HL-60 (cell line): ENCODE data around the gene TPO.

Experiments used
- DNase-seq, 2 experiments: peaks; one replicate each; pipeline ENCODE4 v3.0.0-alpha.2; 2010 to 2020; ENCODE audit warnings: low read depth in 1 of 2, low spot score in 1 of 2
- H3K27ac ChIP-seq: fragments of 250-450 bp; sonication (Bioruptor Pico); replicated peaks from 2 replicates; pipeline ENCODE4 v1.5.1; 2020; ENCODE audit warnings: mild to moderate bottlenecking, moderate library complexity
- H3K27me3 ChIP-seq: fragments of 250-450 bp; sonication (Bioruptor Pico); 2 replicates; pipeline ENCODE4 v1.5.1; 2021; ENCODE audit warnings: mild to moderate bottlenecking, moderate library complexity; ENCODE audit not compliant: insufficient read depth, poor library complexity, severe bottlenecking
- H3K4me3 ChIP-seq: replicated peaks from 2 replicates; pipeline ENCODE4 v1.5.1; 2011; ENCODE audit warnings: mild to moderate bottlenecking, control low read depth, low read length; ENCODE audit not compliant: insufficient read depth
- GABPA ChIP-seq: IDR thresholded peaks from 2 replicates; pipeline ENCODE4 v1.6.1; 2012; ENCODE audit warnings: low read depth
- POLR2AphosphoS5 ChIP-seq: IDR thresholded peaks from 2 replicates; pipeline ENCODE4 v1.6.1; 2012; ENCODE audit warnings: low read depth
- SPI1 ChIP-seq: IDR thresholded peaks from 2 replicates; pipeline ENCODE4 v1.6.1; 2012; ENCODE audit warnings: low read depth, mild to moderate bottlenecking, borderline replicate concordance
- TF ChIP-seq, protein P1 (sequence below): IDR thresholded peaks from one replicate; pipeline ENCODE4 v1.5.1; 2011; ENCODE audit warnings: low read length, control low read depth, inconsistent platforms; ENCODE audit not compliant: insufficient read depth
- TF ChIP-seq, protein P2 (sequence below): IDR thresholded peaks from 2 replicates; pipeline ENCODE4 v1.6.1; 2012; ENCODE audit warnings: low read depth; ENCODE audit not compliant: insufficient replicate concordance

Gene TPO

DNA sequence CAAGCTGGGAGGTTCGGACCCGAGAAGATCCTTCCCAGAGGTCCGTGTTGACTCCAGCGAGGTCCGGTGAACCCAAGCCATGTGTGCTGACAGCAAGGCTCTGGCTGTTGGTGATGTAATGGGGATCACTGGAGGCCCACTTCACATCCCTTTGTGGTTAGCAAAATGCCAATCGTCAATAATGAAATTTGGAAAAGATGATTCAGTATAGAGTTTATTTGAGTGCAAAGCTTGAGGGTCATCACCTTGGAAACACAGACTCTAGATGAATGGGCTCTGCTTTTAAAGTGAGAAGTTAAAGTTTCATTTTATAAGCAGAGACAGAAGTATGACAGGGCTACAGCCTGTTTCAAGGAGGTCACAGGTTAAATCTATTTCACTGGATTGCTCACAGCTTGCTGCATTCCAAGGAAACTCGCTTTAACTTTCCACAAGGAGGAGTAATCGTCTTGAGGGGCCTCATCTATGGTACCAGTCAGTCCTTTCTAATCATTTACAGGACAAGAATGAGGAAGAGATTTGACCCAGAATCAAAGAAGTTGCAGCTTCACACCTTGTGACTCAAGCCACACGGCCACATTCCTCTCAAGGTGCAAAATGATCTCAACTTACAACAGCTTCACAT lies 140.5 kb downstream of the TPO start:
- H3K4me3 ChIP-seq, result no peak overlapping the region
- H3K27ac ChIP-seq, result no peak overlapping the region
- TF ChIP-seq POLR2AphosphoS5, result no peak
- H3K27me3 ChIP-seq, result no peaks in the 10 kb centered on the region
- no peak for DNase-seq

DNA sequence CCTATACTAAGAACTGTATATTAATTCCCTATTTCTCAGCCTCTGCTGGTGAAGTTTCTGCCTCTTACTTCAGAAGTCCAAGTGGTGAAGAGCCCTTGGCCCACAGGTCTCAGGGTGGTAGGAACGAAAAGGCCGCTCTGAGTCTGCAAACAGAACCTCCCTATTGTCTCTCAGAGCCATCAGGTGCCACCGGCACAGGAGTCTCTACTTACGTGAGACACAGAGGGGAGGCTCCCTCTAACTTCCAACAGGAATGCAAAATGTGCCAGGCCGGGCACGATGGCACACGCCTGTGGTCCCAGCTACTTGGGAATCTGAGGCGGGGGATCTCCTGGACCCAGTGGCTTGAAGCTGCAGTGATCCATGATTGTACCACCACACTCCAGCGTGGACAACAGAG lies 143.0 kb downstream of the TPO start:
- Histone ChIP-seq H3K27ac (no peak overlapping the region), H3K27me3 (no peaks in the 10 kb centered on the region), H3K4me3 (no peak overlapping the region)
- no peak for DNase-seq
- TF ChIP-seq GABPA (no peak), POLR2AphosphoS5 (no peak), SPI1 (no peak)
- TF ChIP-seq, protein P1, sequence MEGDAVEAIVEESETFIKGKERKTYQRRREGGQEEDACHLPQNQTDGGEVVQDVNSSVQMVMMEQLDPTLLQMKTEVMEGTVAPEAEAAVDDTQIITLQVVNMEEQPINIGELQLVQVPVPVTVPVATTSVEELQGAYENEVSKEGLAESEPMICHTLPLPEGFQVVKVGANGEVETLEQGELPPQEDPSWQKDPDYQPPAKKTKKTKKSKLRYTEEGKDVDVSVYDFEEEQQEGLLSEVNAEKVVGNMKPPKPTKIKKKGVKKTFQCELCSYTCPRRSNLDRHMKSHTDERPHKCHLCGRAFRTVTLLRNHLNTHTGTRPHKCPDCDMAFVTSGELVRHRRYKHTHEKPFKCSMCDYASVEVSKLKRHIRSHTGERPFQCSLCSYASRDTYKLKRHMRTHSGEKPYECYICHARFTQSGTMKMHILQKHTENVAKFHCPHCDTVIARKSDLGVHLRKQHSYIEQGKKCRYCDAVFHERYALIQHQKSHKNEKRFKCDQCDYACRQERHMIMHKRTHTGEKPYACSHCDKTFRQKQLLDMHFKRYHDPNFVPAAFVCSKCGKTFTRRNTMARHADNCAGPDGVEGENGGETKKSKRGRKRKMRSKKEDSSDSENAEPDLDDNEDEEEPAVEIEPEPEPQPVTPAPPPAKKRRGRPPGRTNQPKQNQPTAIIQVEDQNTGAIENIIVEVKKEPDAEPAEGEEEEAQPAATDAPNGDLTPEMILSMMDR, result no peak
- TF ChIP-seq, protein P2, sequence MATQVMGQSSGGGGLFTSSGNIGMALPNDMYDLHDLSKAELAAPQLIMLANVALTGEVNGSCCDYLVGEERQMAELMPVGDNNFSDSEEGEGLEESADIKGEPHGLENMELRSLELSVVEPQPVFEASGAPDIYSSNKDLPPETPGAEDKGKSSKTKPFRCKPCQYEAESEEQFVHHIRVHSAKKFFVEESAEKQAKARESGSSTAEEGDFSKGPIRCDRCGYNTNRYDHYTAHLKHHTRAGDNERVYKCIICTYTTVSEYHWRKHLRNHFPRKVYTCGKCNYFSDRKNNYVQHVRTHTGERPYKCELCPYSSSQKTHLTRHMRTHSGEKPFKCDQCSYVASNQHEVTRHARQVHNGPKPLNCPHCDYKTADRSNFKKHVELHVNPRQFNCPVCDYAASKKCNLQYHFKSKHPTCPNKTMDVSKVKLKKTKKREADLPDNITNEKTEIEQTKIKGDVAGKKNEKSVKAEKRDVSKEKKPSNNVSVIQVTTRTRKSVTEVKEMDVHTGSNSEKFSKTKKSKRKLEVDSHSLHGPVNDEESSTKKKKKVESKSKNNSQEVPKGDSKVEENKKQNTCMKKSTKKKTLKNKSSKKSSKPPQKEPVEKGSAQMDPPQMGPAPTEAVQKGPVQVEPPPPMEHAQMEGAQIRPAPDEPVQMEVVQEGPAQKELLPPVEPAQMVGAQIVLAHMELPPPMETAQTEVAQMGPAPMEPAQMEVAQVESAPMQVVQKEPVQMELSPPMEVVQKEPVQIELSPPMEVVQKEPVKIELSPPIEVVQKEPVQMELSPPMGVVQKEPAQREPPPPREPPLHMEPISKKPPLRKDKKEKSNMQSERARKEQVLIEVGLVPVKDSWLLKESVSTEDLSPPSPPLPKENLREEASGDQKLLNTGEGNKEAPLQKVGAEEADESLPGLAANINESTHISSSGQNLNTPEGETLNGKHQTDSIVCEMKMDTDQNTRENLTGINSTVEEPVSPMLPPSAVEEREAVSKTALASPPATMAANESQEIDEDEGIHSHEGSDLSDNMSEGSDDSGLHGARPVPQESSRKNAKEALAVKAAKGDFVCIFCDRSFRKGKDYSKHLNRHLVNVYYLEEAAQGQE, result no peak

DNA sequence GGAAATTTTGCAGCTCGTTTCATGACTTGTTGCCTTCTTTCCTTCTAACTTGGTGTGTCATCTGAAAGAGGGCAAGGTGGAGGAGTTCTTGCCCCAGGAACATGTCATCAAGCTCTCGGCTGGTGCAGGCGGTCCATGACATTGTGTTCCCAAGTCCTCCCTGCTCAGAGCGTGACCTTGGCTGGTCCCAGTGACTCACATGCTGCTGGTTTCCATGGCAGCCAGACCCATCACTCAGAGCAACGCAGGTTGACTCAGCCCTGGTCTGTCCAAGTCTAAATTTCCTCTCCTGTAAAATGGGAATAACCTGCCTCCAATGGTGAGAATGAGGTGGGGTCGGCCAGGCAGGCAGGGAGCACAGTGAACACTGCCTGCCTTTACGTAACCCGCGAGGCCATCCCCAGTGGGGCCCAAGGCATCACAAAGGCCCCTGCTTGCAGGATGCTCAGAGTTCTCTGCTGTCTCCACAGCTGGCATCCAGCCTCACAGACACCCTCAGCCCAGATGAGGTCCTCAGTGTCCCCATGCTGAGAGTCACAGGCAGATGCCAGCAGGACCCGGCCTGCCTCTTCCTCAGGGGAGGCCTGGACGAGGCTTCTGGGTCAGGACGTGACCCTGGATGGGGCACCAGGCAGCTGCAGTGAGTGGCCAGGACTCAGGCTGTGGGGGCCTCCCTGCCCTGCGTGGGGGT lies 143.7 kb downstream of the TPO start:
- DNase-seq, result no peak
- Histone ChIP-seq H3K27me3 (no peaks in the 10 kb centered on the region), H3K27ac (no peak overlapping the region), H3K4me3 (no peak overlapping the region)
- TF ChIP-seq POLR2AphosphoS5 (no peak), SPI1 (no peak), GABPA (no peak)
- TF ChIP-seq, protein P1, result no peak
- TF ChIP-seq, protein P2, result no peak

DNA sequence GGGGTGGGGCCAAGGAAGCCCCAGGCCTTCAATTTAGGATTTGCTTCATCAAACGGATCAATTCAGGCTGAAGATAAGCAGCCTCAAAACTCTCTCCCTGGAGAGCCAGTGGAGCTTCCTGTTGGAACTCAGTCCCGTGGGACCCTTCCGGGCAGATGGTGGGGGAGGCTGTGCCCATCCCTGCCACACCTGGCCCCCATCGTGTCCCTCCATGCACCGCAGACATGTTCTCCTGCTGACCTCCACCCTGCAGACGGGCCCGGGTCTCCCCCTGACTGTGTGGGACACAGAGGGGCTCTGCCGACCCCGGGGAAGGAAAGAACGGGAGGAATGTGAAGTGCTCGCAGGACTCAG lies 144.2 kb downstream of the TPO start:
- no peak for DNase-seq
- H3K27ac ChIP-seq, result no peak overlapping the region
- no peak overlapping the region for H3K4me3 ChIP-seq
- TF ChIP-seq, protein P2, result no peak
- no peak for TF ChIP-seq POLR2AphosphoS5
- no peak for TF ChIP-seq SPI1
- TF ChIP-seq GABPA, result no peak
- TF ChIP-seq, protein P1, result no peak
- no peaks in the 10 kb centered on the region for H3K27me3 ChIP-seq
